ENCODE measurements around the gene MICAL3.
"Not testable (repeated sequence)": the region's sequence is repeated elsewhere in the genome, so short reads cannot be mapped to it uniquely, and the experiment has no call there.

The MICAL3 gene

GRCh38 chr22:18050065-18050464 lies 25.7 kb upstream of the MICAL3 start:
- no peak overlapping the region for H3K27ac Mint-ChIP-seq
- peaks cover 4% of the 10 kb centered on the region for H3K4me1 Mint-ChIP-seq
- peaks cover 16% of the 10 kb centered on the region for H3K9me3 Mint-ChIP-seq
- no peak overlapping the region for H3K4me3 Mint-ChIP-seq
- H3K27me3 Mint-ChIP-seq (ENCODE audit: low read depth, poor library complexity) = peaks cover 13% of the 10 kb centered on the region
- H3K36me3 Mint-ChIP-seq (ENCODE audit: low read depth) = no peaks in the 10 kb centered on the region
- DNase-seq = no peak
- TF ChIP-seq CTCF (IDR thresholded peaks at IDR 0.05) = no peak

GRCh38 chr22:18048441-18048898 lies 24.1 kb upstream of the MICAL3 start:
- no peak for TF ChIP-seq CTCF (IDR thresholded peaks at IDR 0.05)
- Mint-ChIP-seq H3K36me3 (ENCODE audit: low read depth) (no peaks in the 10 kb centered on the region), H3K9me3 (peaks cover 4% of the 10 kb centered on the region), H3K4me3 (no peak overlapping the region), H3K27ac (no peak overlapping the region), H3K27me3 (ENCODE audit: low read depth, poor library complexity) (peaks cover 21% of the 10 kb centered on the region), H3K4me1 (peaks cover 4% of the 10 kb centered on the region)
- no peak for DNase-seq

GRCh38 chr22:18048041-18048440 lies 23.7 kb upstream of the MICAL3 start:
- TF ChIP-seq CTCF (IDR thresholded peaks at IDR 0.05) = no peak

GRCh38 chr22:18045794-18046193 lies 21.4 kb upstream of the MICAL3 start:
- H3K27me3 Mint-ChIP-seq (ENCODE audit: low read depth, poor library complexity) = peaks cover 22% of the 10 kb centered on the region
- peaks cover 6% of the 10 kb centered on the region for H3K9me3 Mint-ChIP-seq
- no peak overlapping the region for H3K27ac Mint-ChIP-seq
- no peaks in the 10 kb centered on the region for H3K36me3 Mint-ChIP-seq (ENCODE audit: low read depth)
- H3K4me3 Mint-ChIP-seq = no peak overlapping the region
- no peak for TF ChIP-seq CTCF (IDR thresholded peaks at IDR 0.05)
- DNase-seq = no peak
- H3K4me1 Mint-ChIP-seq = no peaks in the 10 kb centered on the region

More at GRCh38 chr22:18048041-18048440, 23.7 kb upstream of the MICAL3 start:
- H3K36me3 Mint-ChIP-seq (ENCODE audit: low read depth) = no peaks in the 10 kb centered on the region
- H3K27ac Mint-ChIP-seq = no peak overlapping the region
- DNase-seq = no peak
- peaks cover 24% of the 10 kb centered on the region for H3K27me3 Mint-ChIP-seq (ENCODE audit: low read depth, poor library complexity)
- H3K4me3 Mint-ChIP-seq = no peak overlapping the region
- peaks cover 4% of the 10 kb centered on the region for H3K4me1 Mint-ChIP-seq
- peaks cover 4% of the 10 kb centered on the region for H3K9me3 Mint-ChIP-seq

GRCh38 chr22:18044548-18045271 lies 20.3 kb upstream of the MICAL3 start:
- peaks cover 25% of the 10 kb centered on the region for H3K27me3 Mint-ChIP-seq (ENCODE audit: low read depth, poor library complexity)
- peaks cover 10% of the 10 kb centered on the region for H3K9me3 Mint-ChIP-seq
- TF ChIP-seq CTCF (IDR thresholded peaks at IDR 0.05) = no peak
- no peaks in the 10 kb centered on the region for H3K4me1 Mint-ChIP-seq
- no peak for DNase-seq
- no peak overlapping the region for H3K4me3 Mint-ChIP-seq
- H3K27ac Mint-ChIP-seq = no peak overlapping the region
- no peaks in the 10 kb centered on the region for H3K36me3 Mint-ChIP-seq (ENCODE audit: low read depth)

GRCh38 chr22:18042685-18043084 lies 18.3 kb upstream of the MICAL3 start:
- peaks cover 15% of the 10 kb centered on the region for H3K9me3 Mint-ChIP-seq
- H3K27ac Mint-ChIP-seq = no peak overlapping the region
- H3K4me1 Mint-ChIP-seq = no peaks in the 10 kb centered on the region
- no peak for DNase-seq
- H3K27me3 Mint-ChIP-seq (ENCODE audit: low read depth, poor library complexity) = peaks cover 21% of the 10 kb centered on the region
- no peak for TF ChIP-seq CTCF (IDR thresholded peaks at IDR 0.05)
- H3K4me3 Mint-ChIP-seq = no peak overlapping the region
- H3K36me3 Mint-ChIP-seq (ENCODE audit: low read depth) = no peaks in the 10 kb centered on the region

GRCh38 chr22:18040898-18041297 lies 16.5 kb upstream of the MICAL3 start:
- not testable (repeated sequence) for H3K36me3 Mint-ChIP-seq (ENCODE audit: low read depth); H3K4me3 Mint-ChIP-seq; DNase-seq; H3K4me1 Mint-ChIP-seq; H3K27ac Mint-ChIP-seq
- Mint-ChIP-seq H3K27me3 (ENCODE audit: low read depth, poor library complexity) (peaks cover 16% of the 10 kb centered on the region), H3K9me3 (peaks cover 15% of the 10 kb centered on the region)
